Measurements from ENCODE around the gene NDUFV2. TPM values are rescaled to one million over a fixed set of nuclear protein-coding genes. Genes with fewer than 3 reads are reported as not detected.
A peak's percentile ranks its signal among the peaks of the same experiment; 100 is the strongest.

The NDUFV2 gene
- total and polyA plus RNA-seq, 2 of the 13 experiments (the other 11 are each of a cell fraction or from before 2014, with no cell fraction given), result 216 to 299 TPM

GRCh38 chr18:9094307-9095226, 7.9 kb upstream of the NDUFV2 start (continued):
- no peak for TF ChIP-seq SP5 (CRISPR knock-in tag; IDR thresholded peaks at IDR 0.05; ENCODE audit: borderline replicate concordance, low read depth)
- TF ChIP-seq ZNF564 (CRISPR knock-in tag; IDR thresholded peaks at IDR 0.05), result no peak
- peak; percentile 67 for TF ChIP-seq CEBPG (CRISPR knock-in tag; IDR thresholded peaks at IDR 0.05)
- no peak for TF ChIP-seq ZNF773 (CRISPR knock-in tag; IDR thresholded peaks at IDR 0.05; ENCODE audit: borderline replicate concordance)
- no peak for TF ChIP-seq MED13 (CRISPR knock-in tag; IDR thresholded peaks at IDR 0.05)
- peak; percentile 18 for TF ChIP-seq THAP11 (CRISPR knock-in tag; IDR thresholded peaks at IDR 0.05)
- no peak for TF ChIP-seq SP2 (CRISPR knock-in tag; IDR thresholded peaks at IDR 0.05)
- TF ChIP-seq CCAR2 (optimal IDR thresholded peaks at IDR 0.05; ENCODE audit: low read depth, low read length), result no peak
- peak; percentile 32 for TF ChIP-seq MED1 (CRISPR knock-in tag; IDR thresholded peaks at IDR 0.05)

GRCh38 chr18:9095297-9096006, 7.0 kb upstream of the NDUFV2 start:
- no peaks in the 10 kb centered on the region for H4K20me1 ChIP-seq (ENCODE audit: insufficient read depth, low read length)
- peak overlapping the region; percentile 47 for H2AFZ ChIP-seq (ENCODE audit: low read length)
- ChIA-PET POLR2A (interaction anchor here (0.9 to 4.5 kb wide), 5 partner anchors 8 to 43 kb away, joined by 4 to 67 read pairs (median 6); partner anchors contain the start of genes ANKRD12 and NDUFV2), CTCF (ENCODE audit: low intra/inter-chr PET ratio, low total read pairs) (no interaction called here)
- no peaks in the 10 kb centered on the region for H3K27me3 ChIP-seq (ENCODE audit: control insufficient read depth in 1 of 2, insufficient read depth in 2 of 2, low read length in 2 of 2)
- H3K36me3 ChIP-seq (replicated peaks in 1 of 2; ENCODE audit: control insufficient read depth in 1 of 2, insufficient read depth in 2 of 2, low read length in 2 of 2), result no peaks in the 10 kb centered on the region
- H3K4me2 ChIP-seq (ENCODE audit: low read depth, low read length), result peak overlapping the region; percentile 77
- peaks cover 64% of the 10 kb centered on the region for H3K4me1 ChIP-seq (ENCODE audit: insufficient read depth, low read length)
- TSS peak; percentile 93 for BruUV-seq (replicated peaks)
- H3K79me2 ChIP-seq (ENCODE audit: insufficient read depth, low read length), result no peaks in the 10 kb centered on the region
- H3K4me3 ChIP-seq (replicated peaks in 1 of 3; ENCODE audit: insufficient read depth in 1 of 3, low read depth in 2 of 3, low read length in 3 of 3), result peak overlapping the region in 2 of 3 experiments; percentile 26 to 52; a peak in 2 of 6 replicates
- intact Hi-C loops (cut with micrococcal nuclease; ENCODE audit: unreplicated experiment), result no loop called here
- peak overlapping the region; percentile 87 for H3K9ac ChIP-seq (ENCODE audit: insufficient read depth, low read depth, low read length)
- FAIRE-seq (no peak), DNase-seq (ENCODE audit: low spot score) (peak; percentile 87), ATAC-seq (peak; percentile 51)
- peak overlapping the region; percentile 93 for H3K27ac ChIP-seq (ENCODE audit: extremely low read length, insufficient read depth, low read length)
- WGBS (ENCODE audit: low lambda C conversion rate), result 24% methylated on average over 9 of the region's 9 CpGs
- H3K9me3 ChIP-seq (ENCODE audit: low read length), result no peaks in the 10 kb centered on the region
- in situ Hi-C loops (cut with HindIII; ENCODE audit: extremely low pct_ligation_motif_present, low pct_unique_long_range_greater_than_20kb), result no loop called here
- no peak for TF ChIP-seq ARHGAP35 (CRISPR knock-in tag; IDR thresholded peaks at IDR 0.05; ENCODE audit: borderline replicate concordance)
- TF ChIP-seq ZFP91 (CRISPR knock-in tag; IDR thresholded peaks at IDR 0.05; ENCODE audit: borderline replicate concordance), result no peak
- TF ChIP-seq NR2F6 (IDR thresholded peaks at IDR 0.05), result peak; percentile 49; the same call in 1 of the 2 replicates
- TF ChIP-seq NR2F6 (CRISPR knock-in tag; IDR thresholded peaks at IDR 0.05), result peak; percentile 62
- TF ChIP-seq DRAP1 (CRISPR knock-in tag; IDR thresholded peaks at IDR 0.05), result no peak
- TF ChIP-seq SMARCE1 (IDR thresholded peaks at IDR 0.05; ENCODE audit: borderline replicate concordance), result no peak
- TF ChIP-seq ASH2L (IDR thresholded peaks at IDR 0.05; ENCODE audit: insufficient read length, low read depth, low read length), result peak; percentile 77
- TF ChIP-seq KLF16 (CRISPR knock-in tag; IDR thresholded peaks at IDR 0.05), result no peak
- TF ChIP-seq HDAC1 (CRISPR knock-in tag; IDR thresholded peaks at IDR 0.05), result no peak
- TF ChIP-seq DNMT1 (CRISPR knock-in tag; IDR thresholded peaks at IDR 0.05), result no peak
- no peak for TF ChIP-seq ZNF746 (CRISPR knock-in tag; IDR thresholded peaks at IDR 0.05)
- no peak for TF ChIP-seq BRF2 (CRISPR knock-in tag; IDR thresholded peaks at IDR 0.05)
